ENCODE measurements around the gene FBXL17.

The FBXL17 gene

GRCh38 chr5:107933326-107933725 is 448.6 kb downstream of the FBXL17 start:
- no peak for TF ChIP-seq CTCF (IDR thresholded peaks at IDR 0.05; ENCODE audit: low read depth, low read length)
- no peak for DNase-seq (ENCODE audit: low read depth in 2 of 2)
- H3K4me3 ChIP-seq (replicated peaks in 1 of 2; ENCODE audit: low read depth in 2 of 2, low read length in 2 of 2), result no peak overlapping the region

- DNase-seq (ENCODE audit: low read depth in 2 of 2), result no peak
- no peak for TF ChIP-seq CTCF (IDR thresholded peaks at IDR 0.05; ENCODE audit: low read depth, low read length)
- H3K4me3 ChIP-seq (replicated peaks in 1 of 2; ENCODE audit: low read depth in 2 of 2, low read length in 2 of 2), result no peak overlapping the region
Measured at GRCh38 chr5:107930891-107931290, 451.0 kb downstream of the FBXL17 start.

GRCh38 chr5:107930092-107930491 is 451.8 kb downstream of the FBXL17 start:
- peak in 1 of 2 donors; percentile 4 for DNase-seq (ENCODE audit: low read depth in 2 of 2)
- no peak for TF ChIP-seq CTCF (IDR thresholded peaks at IDR 0.05; ENCODE audit: low read depth, low read length)
- no peak overlapping the region for H3K4me3 ChIP-seq (replicated peaks in 1 of 2; ENCODE audit: low read depth in 2 of 2, low read length in 2 of 2)

GRCh38 chr5:107929080-107929479 is 452.8 kb downstream of the FBXL17 start:
- H3K4me3 ChIP-seq (replicated peaks in 1 of 2; ENCODE audit: low read depth in 2 of 2, low read length in 2 of 2), result no peak overlapping the region
- TF ChIP-seq CTCF (IDR thresholded peaks at IDR 0.05; ENCODE audit: low read depth, low read length), result no peak
- DNase-seq (ENCODE audit: low read depth in 2 of 2), result no peak

GRCh38 chr5:107926121-107926520 is 455.8 kb downstream of the FBXL17 start:
- H3K4me3 ChIP-seq (replicated peaks in 1 of 2; ENCODE audit: low read depth in 2 of 2, low read length in 2 of 2), result no peak overlapping the region
- DNase-seq (ENCODE audit: low read depth in 2 of 2), result no peak
- TF ChIP-seq CTCF (IDR thresholded peaks at IDR 0.05; ENCODE audit: low read depth, low read length), result no peak

- TF ChIP-seq CTCF (IDR thresholded peaks at IDR 0.05; ENCODE audit: low read depth, low read length), result no peak
- DNase-seq (ENCODE audit: low read depth in 2 of 2), result no peak
- no peak overlapping the region for H3K4me3 ChIP-seq (replicated peaks in 1 of 2; ENCODE audit: low read depth in 2 of 2, low read length in 2 of 2)
Measured at GRCh38 chr5:107925200-107925599, 456.7 kb downstream of the FBXL17 start.

GRCh38 chr5:107919969-107920368 is 461.9 kb downstream of the FBXL17 start:
- no peak for DNase-seq (ENCODE audit: low read depth in 2 of 2)
- no peak overlapping the region for H3K4me3 ChIP-seq (replicated peaks in 1 of 2; ENCODE audit: low read depth in 2 of 2, low read length in 2 of 2)
- TF ChIP-seq CTCF (IDR thresholded peaks at IDR 0.05; ENCODE audit: low read depth, low read length), result no peak

All from cardiac fibroblast (primary cell).